HG02938 (cell line): ENCODE measurements around the gene MYOCOS.
A peak's percentile ranks its signal among the peaks of the same experiment; 100 is the strongest.
"Not testable (repeated sequence)": the region's sequence is repeated elsewhere in the genome, so short reads cannot be mapped to it uniquely, and the experiment has no call there.

Source experiments
- ATAC-seq: cut with Tn5 transposase; IDR thresholded peaks from one replicate; pipeline ENCODE4 v1.9.1; 2021; ENCODE audit warnings: mild to moderate bottlenecking, moderate library complexity; ENCODE audit not compliant: unreplicated experiment

Gene MYOCOS, protein sequence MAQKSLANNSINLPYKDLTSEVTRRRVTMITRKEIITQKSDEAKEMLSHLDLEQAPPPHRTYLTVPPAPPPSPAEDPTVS

DNA sequence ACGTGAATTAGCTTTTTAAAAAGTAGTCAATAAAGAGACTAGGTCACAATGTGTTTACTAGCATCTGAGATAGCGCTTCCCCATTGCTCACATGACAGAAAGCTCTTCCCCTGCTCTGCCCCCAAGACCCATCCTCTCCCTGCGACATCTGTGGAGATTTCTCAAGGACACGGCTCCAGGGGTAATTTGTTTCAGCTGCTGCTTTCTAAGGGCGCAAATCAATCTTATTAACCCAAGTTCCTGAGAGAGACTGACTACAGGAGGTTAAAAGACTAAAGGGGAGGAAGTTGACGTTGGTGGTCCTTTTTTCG is at the start of gene MYOCOS:
TSS of gene MYOCOS (plus strand) at position 92 of the 311 bp plus-strand sequence. CDS start 1,641 bp downstream, outside the sequence.
- ATAC-seq = no peak

DNA sequence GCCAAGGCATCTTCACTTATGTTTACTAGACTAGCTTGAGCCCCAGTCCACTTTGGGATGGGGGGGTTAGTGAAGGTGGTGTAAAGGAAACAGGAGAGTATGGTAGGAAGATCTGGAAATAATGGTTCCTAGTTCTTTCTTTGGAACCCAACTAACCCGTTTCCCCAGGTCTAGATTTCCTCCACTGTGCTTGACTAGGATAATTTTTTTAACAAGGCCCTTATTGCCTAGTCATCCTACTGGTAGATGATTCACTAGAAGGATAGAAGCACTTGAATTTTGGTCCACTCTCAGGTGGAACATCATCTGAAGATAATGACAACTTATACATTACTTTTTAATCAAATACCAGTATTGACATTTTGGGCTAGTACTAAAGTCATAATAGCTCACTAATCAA is 45.9 kb upstream of the MYOCOS start:
- ATAC-seq = no peak

DNA sequence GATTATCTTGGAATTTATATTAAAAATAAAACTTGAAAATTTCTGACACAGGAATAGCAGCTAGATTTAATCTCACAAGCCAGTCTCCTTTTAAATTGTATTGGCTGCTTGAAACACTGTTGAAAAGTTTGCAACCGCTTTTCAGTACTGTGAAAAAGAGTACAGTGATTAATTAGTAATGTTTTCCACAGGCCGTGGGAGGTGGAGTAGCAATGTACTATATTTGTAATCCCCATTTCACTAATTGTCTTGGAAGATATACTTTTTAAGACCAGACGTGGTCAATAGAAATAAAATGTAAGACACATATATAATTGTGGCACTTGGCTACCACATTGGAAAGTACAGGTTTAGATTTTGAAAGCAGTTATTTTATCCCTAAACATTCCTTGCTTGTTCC is 40.8 kb upstream of the MYOCOS start:
- ATAC-seq = no peak

DNA sequence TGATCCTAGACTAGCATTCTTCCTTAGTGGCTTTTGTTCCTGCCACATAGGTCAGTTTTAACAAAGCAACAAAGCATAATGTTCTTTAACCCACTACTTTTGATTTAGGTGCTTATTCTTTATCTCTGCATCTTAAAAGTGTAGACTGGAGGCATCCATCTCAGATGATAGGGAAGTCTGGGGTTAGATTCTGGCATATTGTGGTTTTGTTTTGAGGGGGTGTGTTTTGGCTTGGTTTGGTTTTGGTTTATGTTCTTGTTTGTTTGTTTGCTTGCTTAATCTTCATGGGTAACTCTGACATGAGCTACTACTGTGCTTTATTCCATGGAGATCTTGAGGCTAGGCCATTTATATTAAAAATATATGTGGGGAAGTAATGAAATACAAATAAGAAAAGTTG is 40.3 kb upstream of the MYOCOS start:
- ATAC-seq = no peak

DNA sequence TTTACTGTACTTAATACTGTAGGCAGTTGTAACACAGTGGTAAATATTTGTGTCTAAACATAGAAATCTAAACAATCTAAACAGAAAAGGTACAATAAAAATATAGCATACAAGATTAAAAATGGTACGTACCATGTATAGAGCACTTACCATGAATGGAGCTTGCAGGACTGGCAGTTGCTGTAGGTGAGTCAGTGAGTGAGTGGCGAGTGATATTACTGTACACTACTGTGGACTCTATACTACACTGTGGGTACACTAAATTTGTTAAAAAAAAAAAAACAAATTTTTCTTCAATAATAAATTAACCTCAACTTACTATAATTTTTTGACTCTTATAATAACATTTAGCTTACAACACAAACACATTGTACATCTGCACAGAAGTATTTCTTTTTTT is 39.5 kb upstream of the MYOCOS start:
- ATAC-seq = no peak

DNA sequence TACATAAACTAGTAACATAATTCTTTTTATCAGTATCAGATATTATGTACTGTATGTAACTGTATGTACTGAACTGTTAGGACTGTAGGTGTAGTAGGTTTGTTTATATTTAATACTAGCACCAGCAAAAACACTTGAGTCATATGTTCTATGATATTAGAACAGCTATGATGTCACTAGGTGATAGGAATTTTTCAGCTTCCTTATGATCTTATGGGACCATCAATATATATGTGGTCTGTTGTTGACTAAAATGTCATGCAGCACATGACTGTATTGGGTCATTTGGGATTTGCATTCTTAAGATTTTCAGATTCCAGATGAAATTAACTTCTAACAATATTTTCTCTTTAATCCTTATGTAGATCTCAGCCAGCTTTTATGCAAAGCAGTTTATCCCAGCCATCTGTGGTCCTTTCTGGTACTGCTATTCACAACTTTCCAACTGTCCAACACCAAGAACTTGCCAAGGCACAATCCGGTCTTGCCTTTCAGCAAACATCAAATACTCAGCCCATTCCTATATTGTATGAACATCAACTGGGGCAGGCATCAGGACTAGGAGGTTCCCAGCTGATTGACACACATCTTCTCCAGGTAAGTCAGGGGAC is 38.3 kb upstream of the MYOCOS start:
- no peak for ATAC-seq

DNA sequence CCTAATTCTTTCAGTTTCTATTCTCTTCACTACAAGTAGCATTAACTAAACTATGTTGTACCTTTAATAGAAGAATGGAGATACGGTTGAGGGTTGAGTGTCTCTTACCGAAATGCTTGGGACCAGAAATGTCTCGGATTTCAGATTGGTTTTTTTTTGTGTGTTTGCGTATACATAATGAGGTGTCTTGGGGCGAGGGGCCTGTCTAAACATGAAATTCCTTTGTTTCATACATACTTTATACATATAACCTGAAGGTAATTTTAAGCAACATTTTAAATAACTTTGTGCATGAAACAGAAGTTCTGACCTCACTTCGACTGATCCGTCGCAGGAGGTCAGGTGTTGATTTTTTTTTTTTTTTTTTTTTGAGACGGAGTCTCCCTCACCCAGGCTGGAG is 36.3 kb upstream of the MYOCOS start:
- ATAC-seq = no peak

DNA sequence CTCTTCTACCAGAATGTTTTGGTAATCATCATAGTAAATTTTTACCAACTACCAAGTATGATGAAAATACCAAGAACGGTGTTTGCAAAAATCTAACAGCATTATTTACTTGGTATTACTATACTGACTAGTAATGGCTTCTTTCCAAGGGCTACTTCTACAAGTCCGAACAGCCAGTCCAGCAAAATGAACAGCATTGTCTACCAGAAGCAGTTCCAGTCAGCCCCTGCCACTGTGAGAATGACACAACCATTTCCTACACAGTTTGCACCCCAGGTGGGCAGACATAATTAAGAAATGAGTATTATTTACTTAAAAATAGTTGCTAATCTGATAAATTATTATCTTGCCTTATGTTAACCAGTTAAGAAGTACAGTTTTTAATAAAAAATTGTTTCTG is 33.8 kb upstream of the MYOCOS start:
- no peak for ATAC-seq

DNA sequence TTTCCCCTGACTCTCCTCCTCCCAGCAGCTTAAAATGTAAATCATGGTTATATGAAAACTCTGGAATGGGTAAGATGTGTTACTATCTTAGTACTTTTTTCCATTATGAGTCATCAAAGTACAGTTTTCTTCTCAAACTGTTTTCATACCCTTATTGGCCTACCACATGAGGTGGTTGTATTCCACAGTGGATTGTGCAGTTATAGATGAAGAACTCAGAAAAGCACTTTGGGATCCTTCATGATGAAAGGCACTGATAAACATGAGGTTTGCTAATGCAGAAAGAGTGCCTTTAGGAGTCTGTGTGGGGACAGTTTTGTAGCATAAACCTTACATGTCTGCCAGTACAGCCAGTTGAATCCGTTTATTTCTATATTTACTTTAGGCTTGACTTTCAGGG is 32.0 kb upstream of the MYOCOS start:
- ATAC-seq = no peak

DNA sequence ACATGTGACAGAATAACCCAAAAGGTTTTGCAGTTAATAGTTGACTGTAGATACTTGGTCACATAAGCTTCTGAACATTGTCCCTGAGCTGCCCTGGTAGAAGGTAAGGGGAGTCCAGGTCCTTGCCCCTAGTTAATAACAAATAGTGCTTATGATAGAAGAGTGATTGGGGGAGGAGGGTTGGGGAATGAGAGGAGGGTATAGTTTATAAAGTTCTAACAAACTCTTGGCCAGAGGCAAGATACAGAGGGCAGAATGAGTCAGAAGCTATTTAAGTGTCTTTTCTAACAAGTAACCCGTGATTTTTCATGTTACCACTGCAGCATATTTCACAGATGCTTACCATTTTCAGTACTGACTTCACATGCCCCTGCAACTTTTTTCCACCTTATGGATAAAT is 26.7 kb upstream of the MYOCOS start:
- no peak for ATAC-seq

DNA sequence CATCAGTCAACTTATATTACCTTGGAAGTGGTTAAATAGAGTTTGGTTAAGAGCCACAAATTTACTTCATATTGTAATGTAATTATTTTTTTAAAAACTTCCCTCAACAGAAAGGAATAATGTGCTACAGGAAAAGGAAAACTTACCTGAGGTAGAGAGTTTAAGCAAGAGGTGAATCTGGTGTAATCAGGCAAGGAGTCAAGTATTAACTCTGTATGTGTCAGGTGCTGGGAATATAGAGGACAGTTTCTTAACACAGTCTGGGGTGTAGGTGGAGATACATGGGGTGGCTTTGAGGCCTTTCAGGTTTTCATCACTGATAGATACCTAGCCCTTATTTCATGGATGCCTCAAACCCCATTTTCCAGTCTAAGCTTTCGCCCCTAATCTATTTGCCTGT is 25.9 kb upstream of the MYOCOS start:
- no peak for ATAC-seq

DNA sequence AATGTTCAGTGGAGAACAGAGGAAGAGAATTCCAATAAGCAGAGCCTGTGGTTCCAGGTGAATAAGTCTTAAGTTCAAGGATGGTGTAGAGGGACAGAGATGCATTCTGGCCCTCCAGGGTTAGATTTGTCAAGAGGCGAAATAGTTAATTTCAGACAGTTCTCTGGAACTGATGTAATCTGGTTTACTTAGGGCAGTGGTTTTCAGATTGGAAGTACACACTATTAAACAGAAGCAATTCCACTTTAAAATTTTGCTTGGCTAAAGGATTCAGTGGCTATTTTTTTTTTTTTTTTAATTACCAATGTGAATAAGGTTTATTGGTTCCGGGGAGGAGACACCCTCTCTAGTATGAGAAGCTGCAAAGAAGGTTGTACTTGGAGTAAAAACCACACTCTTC is 25.3 kb upstream of the MYOCOS start:
- ATAC-seq = no peak

DNA sequence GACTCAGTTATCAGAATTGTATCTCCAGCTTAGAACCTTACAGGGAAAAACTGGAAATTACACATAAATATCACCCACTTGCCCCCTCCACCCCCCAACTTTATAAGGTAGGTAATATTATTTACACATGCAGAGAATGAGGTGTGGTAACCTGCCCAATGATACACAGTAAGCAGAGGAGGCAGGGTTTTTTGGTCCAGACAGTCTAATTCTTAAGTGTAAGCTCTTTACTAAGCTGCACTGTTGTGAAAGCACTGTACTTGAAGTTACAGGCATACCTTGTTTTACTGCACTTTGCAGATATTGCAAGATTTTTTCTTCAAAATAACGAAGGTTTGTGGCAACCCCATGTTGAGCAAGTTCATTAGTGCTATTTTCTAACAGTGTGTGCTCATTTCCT is 24.8 kb upstream of the MYOCOS start:
- no peak for ATAC-seq

DNA sequence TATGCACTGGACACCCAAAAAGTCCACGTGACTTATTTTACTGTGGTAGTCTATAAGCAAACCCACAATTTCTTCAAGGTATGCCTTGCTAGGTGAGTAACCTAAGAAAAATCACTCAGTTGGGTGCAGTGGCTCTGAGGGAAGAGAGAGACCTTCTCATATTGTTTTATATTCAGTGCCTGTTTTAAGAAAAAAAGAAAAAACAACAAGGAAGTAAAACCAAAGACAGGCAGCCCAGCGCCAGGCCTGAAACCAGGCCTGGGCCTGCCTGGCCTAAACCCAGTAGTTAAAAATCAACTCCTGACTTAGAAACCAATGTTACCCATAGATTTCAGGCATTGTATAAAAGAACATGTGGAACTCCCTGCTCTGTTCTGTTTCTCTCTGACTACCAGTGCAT is 21.7 kb upstream of the MYOCOS start:
- not testable (repeated sequence) for ATAC-seq

DNA sequence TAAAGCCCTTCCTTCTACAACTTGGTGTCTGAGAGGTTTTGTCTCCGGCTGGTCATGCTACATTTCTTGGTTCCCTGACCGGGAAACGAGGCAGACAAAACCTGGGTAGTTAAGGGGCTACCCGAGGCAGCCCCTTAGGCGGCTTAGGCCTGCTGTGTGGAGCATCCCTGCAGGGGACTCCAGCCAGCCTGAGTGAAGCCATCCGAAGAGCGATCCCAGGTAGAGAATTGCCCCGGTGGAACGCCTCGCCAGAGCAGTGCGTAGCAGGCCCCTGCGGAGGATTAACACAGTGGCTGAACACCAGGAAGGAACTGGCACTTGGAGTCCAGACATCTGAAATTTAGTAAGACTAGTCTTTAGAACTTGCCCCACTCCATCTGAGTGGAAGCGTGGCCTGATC is 21.2 kb upstream of the MYOCOS start:
- no peak for ATAC-seq

DNA sequence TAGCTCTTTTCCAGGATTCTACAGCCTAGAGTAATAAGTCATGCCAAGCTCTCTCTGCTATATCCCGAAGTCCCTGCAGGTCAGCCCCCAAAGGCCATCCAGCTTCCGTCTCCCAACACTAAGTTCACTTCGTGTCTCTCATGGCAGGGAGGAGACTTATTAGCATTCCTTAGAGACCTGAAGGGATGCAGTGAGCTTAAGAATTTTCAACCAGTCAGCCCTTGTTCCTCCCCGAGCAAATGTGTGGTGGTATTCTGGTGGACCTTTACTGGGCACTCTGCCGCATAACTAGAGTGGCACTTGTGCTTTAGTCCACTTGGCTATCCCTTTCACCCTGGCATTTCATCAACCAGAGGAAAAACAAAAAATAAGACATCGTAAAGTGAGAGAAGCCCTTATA is 19.0 kb upstream of the MYOCOS start:
- ATAC-seq = not testable (repeated sequence)

DNA sequence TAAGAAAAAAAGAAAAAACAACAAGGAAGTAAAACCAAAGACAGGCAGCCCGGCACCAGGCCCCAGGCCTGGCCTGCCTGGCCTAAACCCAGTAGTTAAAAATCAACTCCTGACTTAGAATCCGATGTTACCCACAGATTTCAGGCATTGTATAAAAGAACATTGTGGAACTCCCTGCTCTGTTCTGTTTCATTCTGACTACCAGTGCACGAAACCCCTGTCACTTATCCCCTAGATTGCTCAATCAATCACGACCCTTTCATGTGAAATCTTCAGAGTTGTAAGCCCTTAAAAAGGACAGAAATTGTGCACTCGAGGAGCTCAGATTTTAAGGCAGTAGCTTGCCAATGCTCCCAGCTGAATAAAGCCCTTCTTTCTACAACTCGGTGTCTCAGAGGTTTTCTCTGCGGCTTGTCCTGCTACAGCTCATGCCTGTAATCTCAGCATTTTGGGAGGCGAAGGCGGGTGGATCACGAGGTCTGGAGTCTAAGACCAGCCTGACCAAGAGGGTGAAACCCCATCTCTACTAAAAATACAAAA is 15.6 kb upstream of the MYOCOS start:
- peak; percentile 54 for ATAC-seq

DNA sequence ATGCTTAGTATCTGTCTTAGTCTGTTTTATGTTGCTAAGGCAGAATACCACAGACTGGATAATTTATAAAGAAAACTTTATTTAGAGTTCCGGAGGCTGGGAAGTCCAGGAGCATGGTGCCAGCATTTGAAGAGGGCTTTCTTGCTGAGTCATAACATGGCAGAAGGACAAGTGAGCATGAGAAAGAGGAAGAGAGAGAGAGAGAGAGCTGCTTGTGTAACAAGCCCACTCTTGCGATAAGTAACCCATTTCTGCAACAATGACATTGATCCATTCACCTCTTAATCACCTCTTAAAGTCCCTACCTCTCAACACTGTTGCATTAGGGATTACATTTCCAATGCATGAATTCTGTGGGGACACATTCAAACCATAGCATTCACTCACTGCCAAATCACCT is 11.7 kb upstream of the MYOCOS start:
- ATAC-seq = peak; percentile 46

DNA sequence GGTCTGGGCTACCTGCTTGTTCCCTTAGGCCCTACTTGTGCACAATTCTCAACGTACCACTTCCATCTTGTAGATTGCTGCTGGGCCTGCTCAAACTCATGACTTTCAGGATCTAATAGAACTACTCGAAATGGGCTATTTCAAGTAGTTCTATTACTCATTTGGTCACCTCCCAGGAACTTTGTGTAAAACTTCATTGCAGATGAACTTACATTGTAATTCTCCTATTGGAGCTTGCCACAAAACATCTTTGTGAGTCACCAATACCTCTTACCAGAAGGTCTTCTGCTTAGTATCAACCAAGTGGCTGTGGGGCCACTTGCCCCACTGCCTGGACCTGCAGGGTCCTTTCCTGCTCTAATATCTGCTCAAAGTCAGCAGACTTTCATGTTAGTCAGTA is 10.7 kb upstream of the MYOCOS start:
- no peak for ATAC-seq

DNA sequence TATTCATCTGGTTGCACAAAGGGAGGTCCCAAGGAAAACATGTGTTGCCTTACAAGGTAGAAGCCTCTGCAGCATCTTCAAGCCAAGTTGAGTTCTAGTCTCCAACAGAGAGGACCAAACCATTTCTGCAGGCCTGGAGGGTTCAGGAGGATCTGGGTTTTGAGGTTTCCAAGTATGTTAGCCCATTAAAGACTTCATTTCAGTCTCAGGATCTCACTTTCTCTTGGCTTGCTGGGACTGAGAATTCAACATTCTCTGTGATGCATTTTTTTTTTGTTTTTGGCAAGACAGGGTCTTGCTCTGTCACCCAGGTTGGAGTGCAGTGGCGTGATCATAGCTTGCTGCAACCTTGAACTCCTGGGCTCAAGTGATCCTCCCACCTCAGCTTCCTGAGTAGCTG is 8.8 kb upstream of the MYOCOS start:
- ATAC-seq = no peak

DNA sequence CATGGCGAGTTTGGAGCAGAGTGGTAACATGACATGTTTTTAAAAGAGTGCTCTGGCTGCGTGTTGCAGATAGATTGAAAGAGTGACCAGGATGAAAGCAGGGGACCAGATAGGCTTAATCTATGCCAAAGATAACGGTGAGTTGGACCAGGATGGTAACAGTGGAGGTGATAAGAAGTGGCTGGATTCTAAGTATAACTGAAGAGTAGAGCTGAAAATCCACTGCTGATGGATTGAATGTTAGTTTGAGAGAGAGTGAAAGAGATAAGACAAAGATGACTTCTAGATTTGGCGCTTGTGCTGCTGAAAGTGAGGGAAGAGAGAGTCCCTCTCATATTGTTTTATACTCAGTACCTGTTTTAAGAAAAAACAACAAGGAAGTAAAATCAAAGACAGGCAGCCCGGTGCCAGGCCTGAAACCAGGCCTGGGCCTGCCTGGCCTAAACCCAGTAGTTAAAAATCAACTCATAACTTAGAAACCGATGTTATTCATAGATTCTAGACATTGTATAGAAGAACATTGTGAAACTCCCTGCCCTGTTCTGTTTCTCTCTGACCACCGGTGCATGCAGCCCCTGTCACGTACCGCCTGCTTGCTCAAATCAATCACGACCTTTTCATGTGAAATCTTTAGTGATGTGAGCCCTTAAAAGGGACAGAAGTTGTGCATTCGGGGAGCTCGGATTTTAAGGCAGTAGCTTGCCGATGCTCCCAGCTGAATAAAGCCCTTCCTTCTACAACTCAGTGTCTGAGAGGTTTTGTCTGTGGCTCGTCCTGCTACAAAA is 6.7 kb upstream of the MYOCOS start:
- ATAC-seq = peak; percentile 38

DNA sequence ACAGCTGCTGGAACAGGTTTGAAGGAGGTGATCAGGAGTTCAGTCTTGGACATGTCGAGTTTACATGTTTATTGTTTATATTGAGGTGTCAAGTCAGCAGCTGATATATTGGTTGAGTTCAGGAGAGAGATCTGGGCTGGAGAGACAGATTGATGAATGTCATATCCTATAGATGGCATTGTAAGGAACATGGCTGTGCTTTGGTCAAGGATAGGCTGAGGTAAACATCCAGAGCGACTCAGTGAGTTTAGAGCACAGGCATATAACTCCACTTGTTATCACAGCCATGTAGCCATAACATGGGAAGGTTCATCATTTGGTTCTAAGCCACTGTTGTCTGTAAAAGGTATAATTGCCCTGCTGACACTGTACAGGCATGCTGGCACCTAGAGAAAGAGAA is 5.5 kb upstream of the MYOCOS start:
- no peak for ATAC-seq
